ENCODE data around the gene COMTD1. TPM values are rescaled to one million over a fixed set of nuclear protein-coding genes. Genes with fewer than 3 reads are reported as not detected.
"Not testable (repeated sequence)": the region's sequence is repeated elsewhere in the genome, so short reads cannot be mapped to it uniquely, and the experiment has no call there.

The COMTD1 gene
- total RNA-seq, 1 experiment from 2014 or later, result 20.5 TPM

- no TSS peak for BruUV-seq (replicated peaks)
- peaks cover 27% of the 10 kb centered on the region for H3K4me1 ChIP-seq (replicated peaks; ENCODE audit: insufficient read depth)
- no peak for DNase-seq
- H4K20me1 ChIP-seq (ENCODE audit: insufficient read depth), result no peaks in the 10 kb centered on the region
- POLR2A ChIA-PET (ENCODE audit: unreplicated experiment), result no interaction called here
- no peak overlapping the region for H3K27ac ChIP-seq
- H2AFZ ChIP-seq, result no peak overlapping the region
- H3K27me3 ChIP-seq (ENCODE audit: insufficient read depth, low read depth), result no peaks in the 10 kb centered on the region
- no peak overlapping the region for H3K4me2 ChIP-seq
- no peaks in the 10 kb centered on the region; the same call in 1 of the 2 replicates for H3F3A ChIP-seq (ENCODE audit: insufficient read depth, low read depth)
- no peak overlapping the region for H3K4me3 ChIP-seq
- CTCF ChIA-PET, result no interaction called here
- H3K36me3 ChIP-seq (ENCODE audit: low read depth), result no peaks in the 10 kb centered on the region
- H3K79me2 ChIP-seq (ENCODE audit: low read depth), result no peaks in the 10 kb centered on the region
- H3K9me3 ChIP-seq (ENCODE audit: insufficient read depth, low read depth), result no peaks in the 10 kb centered on the region
- TF ChIP-seq, protein P1, sequence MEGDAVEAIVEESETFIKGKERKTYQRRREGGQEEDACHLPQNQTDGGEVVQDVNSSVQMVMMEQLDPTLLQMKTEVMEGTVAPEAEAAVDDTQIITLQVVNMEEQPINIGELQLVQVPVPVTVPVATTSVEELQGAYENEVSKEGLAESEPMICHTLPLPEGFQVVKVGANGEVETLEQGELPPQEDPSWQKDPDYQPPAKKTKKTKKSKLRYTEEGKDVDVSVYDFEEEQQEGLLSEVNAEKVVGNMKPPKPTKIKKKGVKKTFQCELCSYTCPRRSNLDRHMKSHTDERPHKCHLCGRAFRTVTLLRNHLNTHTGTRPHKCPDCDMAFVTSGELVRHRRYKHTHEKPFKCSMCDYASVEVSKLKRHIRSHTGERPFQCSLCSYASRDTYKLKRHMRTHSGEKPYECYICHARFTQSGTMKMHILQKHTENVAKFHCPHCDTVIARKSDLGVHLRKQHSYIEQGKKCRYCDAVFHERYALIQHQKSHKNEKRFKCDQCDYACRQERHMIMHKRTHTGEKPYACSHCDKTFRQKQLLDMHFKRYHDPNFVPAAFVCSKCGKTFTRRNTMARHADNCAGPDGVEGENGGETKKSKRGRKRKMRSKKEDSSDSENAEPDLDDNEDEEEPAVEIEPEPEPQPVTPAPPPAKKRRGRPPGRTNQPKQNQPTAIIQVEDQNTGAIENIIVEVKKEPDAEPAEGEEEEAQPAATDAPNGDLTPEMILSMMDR (conservative IDR thresholded peaks at IDR 0.05), result no peak
- no peak for TF ChIP-seq EZH2 (IDR thresholded peaks at IDR 0.05; ENCODE audit: low read depth)
- intact Hi-C loops (cut with micrococcal nuclease; ENCODE audit: unreplicated experiment), result no loop called here
- no peaks in the 10 kb centered on the region for H3K9me2 ChIP-seq (ENCODE audit: insufficient read depth)
Observed at GRCh38 chr10:75201793-75202307, 33.9 kb downstream of the COMTD1 start.

- H3F3A ChIP-seq (ENCODE audit: insufficient read depth, low read depth); POLR2A ChIA-PET (ENCODE audit: unreplicated experiment); H3K79me2 ChIP-seq (ENCODE audit: low read depth); DNase-seq; H3K4me2 ChIP-seq; H3K27ac ChIP-seq; H3K9me2 ChIP-seq (ENCODE audit: insufficient read depth); H3K27me3 ChIP-seq (ENCODE audit: insufficient read depth, low read depth); H3K36me3 ChIP-seq (ENCODE audit: low read depth); intact Hi-C loops (cut with micrococcal nuclease; ENCODE audit: unreplicated experiment); H2AFZ ChIP-seq; CTCF ChIA-PET; H3K9me3 ChIP-seq (ENCODE audit: insufficient read depth, low read depth); BruUV-seq (replicated peaks); H4K20me1 ChIP-seq (ENCODE audit: insufficient read depth); H3K4me3 ChIP-seq: not testable (repeated sequence)
- peaks cover 28% of the 10 kb centered on the region for H3K4me1 ChIP-seq (replicated peaks; ENCODE audit: insufficient read depth)
Observed at GRCh38 chr10:75199949-75200348, 35.8 kb downstream of the COMTD1 start.

GRCh38 chr10:75197906-75198305 lies 37.9 kb downstream of the COMTD1 start:
- Histone ChIP-seq H2AFZ (no peak overlapping the region), H3K4me3 (no peak overlapping the region), H3K4me2 (no peak overlapping the region), H3K27ac (no peak overlapping the region), H4K20me1 (ENCODE audit: insufficient read depth) (no peaks in the 10 kb centered on the region), H3K9me3 (ENCODE audit: insufficient read depth, low read depth) (no peaks in the 10 kb centered on the region), H3K36me3 (ENCODE audit: low read depth) (no peaks in the 10 kb centered on the region), H3K9me2 (ENCODE audit: insufficient read depth) (no peaks in the 10 kb centered on the region), H3K79me2 (ENCODE audit: low read depth) (no peaks in the 10 kb centered on the region), H3F3A (ENCODE audit: insufficient read depth, low read depth) (peaks cover 11% of the 10 kb centered on the region; the same call in 1 of the 2 replicates), H3K4me1 (replicated peaks; ENCODE audit: insufficient read depth) (peaks cover 34% of the 10 kb centered on the region), H3K27me3 (ENCODE audit: insufficient read depth, low read depth) (no peaks in the 10 kb centered on the region)
- no peak for DNase-seq
- POLR2A ChIA-PET (ENCODE audit: unreplicated experiment), result no interaction called here
- intact Hi-C loops (cut with micrococcal nuclease; ENCODE audit: unreplicated experiment), result no loop called here
- no peak for TF ChIP-seq EZH2 (IDR thresholded peaks at IDR 0.05; ENCODE audit: low read depth)
- TF ChIP-seq, protein P1 (conservative IDR thresholded peaks at IDR 0.05), result no peak
- no TSS peak for BruUV-seq (replicated peaks)
- CTCF ChIA-PET, result no interaction called here

DNA sequence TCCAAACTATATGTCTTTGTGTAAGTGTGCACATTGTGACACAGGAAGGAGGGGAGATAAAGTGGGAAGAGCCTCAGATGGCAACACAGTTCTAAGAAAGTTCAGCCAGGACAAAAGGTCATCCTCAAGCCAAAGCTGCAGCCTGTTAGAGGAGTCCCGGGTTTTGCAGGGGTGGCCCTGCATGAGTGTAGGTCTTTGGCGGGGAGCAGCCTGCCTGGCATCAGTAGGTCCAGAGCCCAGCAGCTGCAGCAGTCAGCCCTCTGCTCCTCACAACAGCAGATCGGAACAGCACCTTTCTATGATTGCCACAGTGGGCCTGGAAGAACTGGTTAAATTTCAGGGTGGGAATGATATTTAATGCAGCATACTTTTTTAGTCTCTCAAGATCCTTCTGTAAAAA lies 38.7 kb downstream of the COMTD1 start:
- CTCF ChIA-PET, result no interaction called here
- no peak overlapping the region for H3K4me3 ChIP-seq

More for the DNA sequence above, 38.7 kb downstream of the COMTD1 start:
- TF ChIP-seq, protein P1 (conservative IDR thresholded peaks at IDR 0.05), result no peak
- TF ChIP-seq EZH2 (IDR thresholded peaks at IDR 0.05; ENCODE audit: low read depth), result no peak
- Histone ChIP-seq H3F3A (ENCODE audit: insufficient read depth, low read depth) (peaks cover 18% of the 10 kb centered on the region), H3K27ac (no peak overlapping the region), H3K9me3 (ENCODE audit: insufficient read depth, low read depth) (no peaks in the 10 kb centered on the region), H3K79me2 (ENCODE audit: low read depth) (no peaks in the 10 kb centered on the region), H4K20me1 (ENCODE audit: insufficient read depth) (no peaks in the 10 kb centered on the region), H3K27me3 (ENCODE audit: insufficient read depth, low read depth) (no peaks in the 10 kb centered on the region), H3K4me2 (no peak overlapping the region), H3K36me3 (ENCODE audit: low read depth) (no peaks in the 10 kb centered on the region), H3K9me2 (ENCODE audit: insufficient read depth) (no peaks in the 10 kb centered on the region), H2AFZ (no peak overlapping the region), H3K4me1 (replicated peaks; ENCODE audit: insufficient read depth) (peaks cover 34% of the 10 kb centered on the region)
- intact Hi-C loops (cut with micrococcal nuclease; ENCODE audit: unreplicated experiment), result no loop called here
- BruUV-seq (replicated peaks), result no TSS peak
- no peak for DNase-seq
- POLR2A ChIA-PET (ENCODE audit: unreplicated experiment), result interaction anchor here (0.6 kb wide), 1 partner anchor 84 kb away, joined by 11 read pairs; no protein-coding TSS in a partner anchor

All from PC-9 (cell line).